GM13977 (cell line): Measurements from ENCODE around the gene TACC2.

ENCODE experiments used
- DNase-seq: peaks from one replicate; pipeline ENCODE4 v3.0.0; 2012; ENCODE audit warnings: low spot score
- CTCF ChIP-seq: IDR thresholded peaks from 2 replicates; pipeline ENCODE4 v1.5.1; 2012; ENCODE audit warnings: mild to moderate bottlenecking, control low read depth; ENCODE audit not compliant: insufficient read depth; ENCODE audit errors: extremely low read depth, missing control alignments
- in situ Hi-C: fragments of 300-500 bp; cut with MboI; formaldehyde crosslinking; loops from one replicate; pipeline ENCODE4 v1.12.0; 2022; ENCODE audit warnings: low sequenced_read_pairs, low pct_unique_long_range_greater_than_20kb, mixed read lengths, inconsistent platforms; ENCODE audit not compliant: unreplicated experiment

The TACC2 gene

GRCh38 chr10:122044045-122044661, 55.2 kb downstream of the TACC2 start:
- DNase-seq, result no peak
- no peak for TF ChIP-seq CTCF
- in situ Hi-C loops, result no loop called here

GRCh38 chr10:122044713-122045112, 55.8 kb downstream of the TACC2 start:
- TF ChIP-seq CTCF, result no peak
- in situ Hi-C loops, result no loop called here
- DNase-seq, result no peak

GRCh38 chr10:122045212-122045611, 56.2 kb downstream of the TACC2 start:
- in situ Hi-C loops, result no loop called here
- DNase-seq, result no peak
- TF ChIP-seq CTCF, result no peak

GRCh38 chr10:122047560-122047959, 58.6 kb downstream of the TACC2 start:
- in situ Hi-C loops, result no loop called here
- TF ChIP-seq CTCF, result no peak
- no peak for DNase-seq

- DNase-seq, result no peak
- TF ChIP-seq CTCF, result no peak
- in situ Hi-C loops, result no loop called here
Observed at GRCh38 chr10:122049076-122049475, 60.1 kb downstream of the TACC2 start.

- in situ Hi-C loops, result no loop called here
Observed at GRCh38 chr10:122050311-122050710, 61.3 kb downstream of the TACC2 start.

More at GRCh38 chr10:122050311-122050710, 61.3 kb downstream of the TACC2 start:
- no peak for DNase-seq
- TF ChIP-seq CTCF, result no peak
